Measurements from ENCODE around the gene ANO10.

Gene ANO10

DNA sequence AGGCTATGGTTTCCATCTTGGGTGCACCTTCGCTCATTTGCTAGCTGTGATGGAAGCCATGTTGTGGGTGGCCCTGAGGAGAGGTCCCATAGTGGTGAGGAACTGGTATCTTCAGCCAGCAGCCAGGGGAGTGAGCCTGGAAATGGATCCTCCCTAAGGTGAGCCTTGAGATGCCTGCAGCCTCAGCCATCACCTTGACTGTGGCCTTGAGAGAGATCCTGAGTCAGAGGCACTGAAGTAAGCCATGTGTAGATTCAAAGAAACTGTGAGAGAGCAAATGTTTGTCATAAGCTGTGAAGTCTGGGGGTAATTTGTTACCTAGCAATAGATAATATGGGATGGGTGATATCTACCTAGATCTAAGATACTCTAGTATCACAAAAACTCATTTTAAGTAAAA is 230.2 kb downstream of the ANO10 start:
- TF ChIP-seq, protein P1, sequence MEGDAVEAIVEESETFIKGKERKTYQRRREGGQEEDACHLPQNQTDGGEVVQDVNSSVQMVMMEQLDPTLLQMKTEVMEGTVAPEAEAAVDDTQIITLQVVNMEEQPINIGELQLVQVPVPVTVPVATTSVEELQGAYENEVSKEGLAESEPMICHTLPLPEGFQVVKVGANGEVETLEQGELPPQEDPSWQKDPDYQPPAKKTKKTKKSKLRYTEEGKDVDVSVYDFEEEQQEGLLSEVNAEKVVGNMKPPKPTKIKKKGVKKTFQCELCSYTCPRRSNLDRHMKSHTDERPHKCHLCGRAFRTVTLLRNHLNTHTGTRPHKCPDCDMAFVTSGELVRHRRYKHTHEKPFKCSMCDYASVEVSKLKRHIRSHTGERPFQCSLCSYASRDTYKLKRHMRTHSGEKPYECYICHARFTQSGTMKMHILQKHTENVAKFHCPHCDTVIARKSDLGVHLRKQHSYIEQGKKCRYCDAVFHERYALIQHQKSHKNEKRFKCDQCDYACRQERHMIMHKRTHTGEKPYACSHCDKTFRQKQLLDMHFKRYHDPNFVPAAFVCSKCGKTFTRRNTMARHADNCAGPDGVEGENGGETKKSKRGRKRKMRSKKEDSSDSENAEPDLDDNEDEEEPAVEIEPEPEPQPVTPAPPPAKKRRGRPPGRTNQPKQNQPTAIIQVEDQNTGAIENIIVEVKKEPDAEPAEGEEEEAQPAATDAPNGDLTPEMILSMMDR (IDR thresholded peaks at IDR 0.05; ENCODE audit: low read depth, low read length): no peak
- H3K4me3 ChIP-seq (ENCODE audit: low read depth, low read length): no peak overlapping the region

DNA sequence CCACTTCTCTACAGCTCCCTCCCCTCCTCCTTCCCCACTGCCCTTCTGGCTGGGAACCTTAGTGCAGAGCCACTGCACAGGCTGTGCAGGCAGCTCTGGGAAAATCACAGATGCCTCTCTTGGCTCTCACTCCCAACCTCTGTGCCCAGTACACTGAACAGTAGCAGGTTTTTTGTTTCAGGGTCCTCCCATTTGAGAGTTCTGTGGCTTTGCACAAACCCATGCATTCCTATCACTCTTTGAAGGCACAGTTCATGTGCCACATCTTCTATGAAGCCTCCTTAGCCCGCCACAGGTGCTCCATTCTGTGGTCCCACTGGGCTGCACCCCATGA is 231.6 kb downstream of the ANO10 start:
- TF ChIP-seq, protein P1 (IDR thresholded peaks at IDR 0.05; ENCODE audit: low read depth, low read length): no peak
- H3K4me3 ChIP-seq (ENCODE audit: low read depth, low read length): no peak overlapping the region

DNA sequence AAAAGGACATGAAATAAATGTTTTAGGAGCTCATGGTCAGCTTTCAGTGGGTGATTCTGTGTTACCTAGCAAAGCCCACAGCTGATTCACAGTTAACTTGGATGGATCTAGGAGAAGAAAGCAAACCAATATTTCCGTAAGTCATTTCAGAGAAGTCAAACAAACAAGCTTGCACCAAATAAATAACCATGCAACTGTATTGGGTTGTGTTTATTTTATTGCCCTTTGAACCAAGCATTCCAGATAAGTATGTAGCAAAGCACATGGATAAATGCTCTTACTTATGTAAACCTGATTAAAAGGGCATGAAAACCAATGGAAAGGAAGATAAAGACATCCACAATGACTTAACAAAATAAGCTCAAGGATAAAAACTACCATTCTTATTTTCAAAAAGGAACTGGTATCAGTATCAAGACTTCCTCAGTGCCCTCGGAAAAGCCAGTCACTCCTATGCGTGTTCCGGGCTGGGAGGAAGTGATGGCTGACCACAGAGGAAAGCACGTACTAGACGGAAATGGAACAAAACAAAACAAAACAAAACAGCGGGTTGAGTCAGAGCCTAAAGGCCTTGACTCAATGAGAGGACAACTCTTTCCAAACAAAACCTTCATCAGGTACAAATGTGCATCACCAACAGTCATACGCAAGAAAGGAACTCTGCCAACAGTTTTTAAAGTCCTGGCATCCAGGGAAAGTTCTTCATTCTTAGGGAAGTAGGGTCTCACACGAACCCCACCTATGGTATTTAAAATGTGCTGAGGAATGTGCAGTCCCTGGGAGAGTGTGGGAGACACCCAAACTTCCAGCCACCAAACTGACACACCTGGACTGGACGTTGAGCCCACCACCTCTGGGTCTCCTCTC is 232.2 kb downstream of the ANO10 start:
- peak overlapping the region; percentile 17 for H3K4me3 ChIP-seq (ENCODE audit: low read depth, low read length)
- TF ChIP-seq, protein P1 (IDR thresholded peaks at IDR 0.05; ENCODE audit: low read depth, low read length): no peak

DNA sequence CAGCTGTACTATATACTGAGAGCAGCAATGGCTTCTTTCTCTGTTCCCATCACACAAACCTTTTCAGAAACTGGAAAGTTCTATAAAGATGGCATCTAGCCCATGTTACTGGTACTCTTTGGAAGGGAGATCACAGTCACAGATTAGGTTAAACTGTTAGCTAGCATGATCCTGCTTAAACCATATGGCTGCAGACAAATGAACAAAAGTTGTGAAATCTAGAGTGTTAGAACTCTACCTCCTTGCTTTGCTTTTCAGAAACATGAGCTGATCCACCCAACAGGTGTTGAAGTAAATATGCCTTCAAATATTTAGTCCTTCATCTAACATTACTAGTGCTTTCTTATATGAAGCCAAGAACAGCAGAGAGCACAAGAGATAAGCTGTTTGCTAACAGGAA is 232.9 kb downstream of the ANO10 start:
- TF ChIP-seq, protein P1 (IDR thresholded peaks at IDR 0.05; ENCODE audit: low read depth, low read length): no peak
- H3K4me3 ChIP-seq (ENCODE audit: low read depth, low read length): no peak overlapping the region

DNA sequence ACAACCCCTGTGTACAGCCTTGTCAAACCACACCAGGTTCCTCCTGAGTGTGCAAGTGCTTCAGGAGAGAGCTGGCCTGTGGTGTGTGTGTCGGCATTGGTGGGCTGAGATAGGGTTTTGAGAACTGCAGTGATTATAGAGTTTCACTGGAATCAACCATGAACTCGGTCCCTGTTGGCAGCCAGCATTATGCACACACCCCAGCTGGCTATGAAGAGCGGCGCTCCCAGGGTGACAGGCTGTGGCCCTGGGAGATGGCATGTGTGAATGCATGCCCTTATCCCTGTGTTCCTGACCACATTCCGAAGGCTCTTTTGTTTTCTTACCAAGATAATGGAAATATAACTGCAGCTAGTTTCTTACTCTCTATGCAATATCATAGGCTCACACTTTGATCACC is 233.6 kb downstream of the ANO10 start:
- TF ChIP-seq, protein P1 (IDR thresholded peaks at IDR 0.05; ENCODE audit: low read depth, low read length): no peak

DNA sequence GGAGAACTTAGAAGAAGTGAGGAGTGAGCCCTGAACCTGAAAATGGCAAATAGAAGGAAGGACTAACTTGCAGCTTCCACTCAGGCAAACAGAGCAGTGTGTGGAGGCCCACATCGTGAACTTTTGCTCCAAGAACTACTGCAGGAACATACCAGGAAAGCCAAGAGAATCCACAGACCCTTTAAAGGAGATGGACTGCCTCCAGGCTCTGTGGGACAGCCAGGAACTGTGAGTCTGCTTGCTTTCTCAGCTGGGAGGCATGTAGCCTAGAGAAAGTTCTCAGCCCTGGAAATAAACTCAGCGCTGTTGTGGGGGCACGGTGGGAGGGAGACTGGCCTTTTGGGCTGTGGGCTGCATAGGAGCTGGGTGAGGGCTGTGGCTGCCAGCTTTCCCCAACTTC is 242.5 kb downstream of the ANO10 start:
- TF ChIP-seq, protein P1 (IDR thresholded peaks at IDR 0.05; ENCODE audit: low read depth, low read length): no peak
- H3K4me3 ChIP-seq (ENCODE audit: low read depth, low read length): no peak overlapping the region

More for the DNA sequence above, 233.6 kb downstream of the ANO10 start:
- H3K4me3 ChIP-seq (ENCODE audit: low read depth, low read length): no peak overlapping the region

DNA sequence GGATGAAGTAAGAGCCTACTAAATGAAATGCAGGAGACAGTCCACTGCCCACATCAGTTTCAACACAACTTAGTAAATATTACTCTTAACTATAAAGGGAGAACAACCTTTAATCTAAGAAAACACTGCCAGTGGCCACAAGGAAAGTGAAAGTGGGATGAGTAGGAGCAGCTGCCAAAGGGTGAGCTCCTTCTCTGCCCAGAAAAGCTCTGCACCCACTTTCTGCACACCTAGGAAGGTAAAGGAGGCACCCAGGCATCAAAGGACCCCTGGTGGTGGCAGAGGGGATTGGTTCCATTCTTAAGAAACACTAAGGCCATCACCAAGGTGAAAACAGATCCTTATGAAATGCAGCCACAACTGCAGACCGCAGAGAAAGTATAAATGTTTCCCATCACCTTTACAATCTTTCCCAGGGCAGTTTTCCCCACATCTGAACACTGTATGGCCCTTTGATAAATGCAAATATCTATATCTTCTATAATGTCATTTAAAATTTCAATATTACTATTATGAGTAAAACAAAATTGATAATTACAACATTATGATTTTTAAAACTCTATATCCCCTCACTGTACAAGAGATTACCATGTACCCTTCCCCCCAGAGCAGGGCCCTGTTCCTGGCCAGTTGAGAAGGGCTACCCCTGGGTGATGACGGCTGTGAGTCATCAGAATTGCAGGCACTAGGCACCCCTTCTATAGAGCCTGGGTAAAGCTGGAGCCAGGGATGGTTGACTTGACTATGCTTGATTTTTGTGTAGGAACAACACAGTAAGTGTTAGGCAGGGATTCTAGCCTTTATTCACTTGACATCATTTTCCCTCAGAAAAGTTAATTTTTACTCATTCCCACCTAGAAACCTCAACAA is 243.5 kb downstream of the ANO10 start:
- TF ChIP-seq, protein P1 (IDR thresholded peaks at IDR 0.05; ENCODE audit: low read depth, low read length): peak; percentile 66
- no peak overlapping the region for H3K4me3 ChIP-seq (ENCODE audit: low read depth, low read length)
